HuH-7.5 (cell line): ENCODE results near the gene RBM15.

Experiments
- DNase-seq: peaks from one replicate; pipeline ENCODE4 v3.0.0; 2011; ENCODE audit warnings: low spot score

The RBM15 gene

GRCh38 chr1:110320168-110320518 is 19.0 kb upstream of the RBM15 start:
- no peak for DNase-seq

- no peak for DNase-seq
Observed at GRCh38 chr1:110321045-110321444, 18.1 kb upstream of the RBM15 start.

DNA sequence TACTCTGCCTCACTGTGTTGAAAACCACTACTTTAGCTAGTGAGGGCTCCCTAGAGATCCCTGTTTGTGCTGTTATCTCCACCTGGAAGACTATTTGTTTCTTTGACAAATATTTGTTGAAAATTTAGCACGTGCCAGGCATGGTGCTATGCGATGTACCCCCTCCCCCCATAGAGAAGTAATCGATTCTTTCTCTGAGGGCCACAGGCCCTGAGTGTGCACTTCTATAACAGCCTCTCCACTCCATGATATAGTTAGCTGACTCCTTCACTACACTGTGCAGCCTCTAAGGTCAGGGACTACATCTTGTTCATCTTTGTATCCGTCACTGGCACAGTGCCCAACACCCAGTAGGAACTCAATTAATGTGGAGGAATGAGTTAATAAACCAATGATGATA is 17.3 kb upstream of the RBM15 start:
- DNase-seq: no peak

- no peak for DNase-seq
Observed at GRCh38 chr1:110324667-110325066, 14.5 kb upstream of the RBM15 start.

- no peak for DNase-seq
Observed at GRCh38 chr1:110326826-110327225, 12.4 kb upstream of the RBM15 start.

DNA sequence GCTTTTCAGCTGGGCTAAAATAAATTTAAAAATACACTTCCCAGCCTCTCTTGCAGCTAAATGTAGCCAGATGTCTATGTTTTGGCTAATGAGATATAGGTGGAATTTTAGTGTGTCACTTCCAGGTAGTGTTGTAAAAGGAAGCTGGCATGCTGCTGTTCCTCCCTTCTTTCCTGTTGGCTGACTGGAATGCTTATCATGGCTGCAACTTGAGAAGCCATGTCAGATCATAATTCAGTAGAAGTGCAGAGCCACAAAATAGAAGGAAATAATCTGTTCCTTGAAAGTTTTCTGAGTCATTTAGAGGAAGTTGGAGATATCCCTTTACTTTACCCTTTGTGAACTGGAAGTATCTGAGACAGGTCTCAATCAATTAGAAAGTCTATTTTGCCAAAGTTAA is 10.9 kb upstream of the RBM15 start:
- DNase-seq: no peak

GRCh38 chr1:110328700-110329099 is 10.5 kb upstream of the RBM15 start:
- no peak for DNase-seq

DNA sequence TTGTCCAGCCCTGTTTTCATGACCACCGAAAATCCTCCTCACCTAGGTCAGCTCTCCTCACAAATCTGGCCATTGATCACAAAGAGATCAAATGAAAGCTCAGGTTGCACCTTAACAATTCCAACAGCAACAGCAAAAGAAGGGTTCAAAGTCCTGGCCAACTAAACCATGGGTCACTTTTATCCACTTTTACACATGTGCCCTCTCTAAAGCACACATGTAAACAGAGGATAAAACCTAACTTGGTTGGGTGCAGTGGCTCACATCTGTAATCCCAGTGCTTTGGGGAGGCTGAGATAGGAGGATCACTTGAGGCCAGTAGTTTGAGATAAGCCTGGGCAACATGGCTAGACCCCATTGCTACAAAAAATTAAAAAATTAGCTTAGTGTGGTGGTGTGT is 3.9 kb upstream of the RBM15 start:
- DNase-seq: no peak

GRCh38 chr1:110336300-110337039 is 2.7 kb upstream of the RBM15 start:
- no peak for DNase-seq

DNA sequence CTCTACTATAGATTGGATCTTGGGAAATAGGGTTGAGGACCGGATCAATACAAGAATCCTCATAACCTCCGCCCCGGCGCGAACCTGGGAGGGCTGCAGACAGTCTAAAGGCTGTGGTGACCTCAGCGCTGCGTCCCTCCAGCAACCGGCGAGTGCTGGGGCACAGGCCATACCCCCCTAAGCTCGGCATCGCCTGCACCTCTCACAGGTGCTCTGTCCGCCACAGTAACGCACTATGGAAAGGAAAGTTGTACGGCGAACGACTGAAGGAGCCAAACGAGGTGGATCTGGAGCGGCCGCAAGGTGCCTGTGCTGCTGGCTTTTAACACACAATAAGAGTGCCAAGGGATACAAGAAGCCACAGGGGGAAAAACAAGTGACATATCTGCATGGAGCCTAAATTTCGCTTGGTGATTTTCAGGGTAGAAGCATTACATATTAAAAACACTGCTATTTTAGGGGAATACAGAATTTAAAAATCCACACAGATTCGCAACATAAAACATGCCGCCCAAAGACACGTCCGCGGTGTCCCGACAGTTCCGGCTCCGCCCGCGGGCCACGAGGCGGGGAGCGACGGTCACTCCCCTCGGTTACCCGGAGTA is 1.4 kb upstream of the RBM15 start:
- peak; percentile 34 for DNase-seq

DNA sequence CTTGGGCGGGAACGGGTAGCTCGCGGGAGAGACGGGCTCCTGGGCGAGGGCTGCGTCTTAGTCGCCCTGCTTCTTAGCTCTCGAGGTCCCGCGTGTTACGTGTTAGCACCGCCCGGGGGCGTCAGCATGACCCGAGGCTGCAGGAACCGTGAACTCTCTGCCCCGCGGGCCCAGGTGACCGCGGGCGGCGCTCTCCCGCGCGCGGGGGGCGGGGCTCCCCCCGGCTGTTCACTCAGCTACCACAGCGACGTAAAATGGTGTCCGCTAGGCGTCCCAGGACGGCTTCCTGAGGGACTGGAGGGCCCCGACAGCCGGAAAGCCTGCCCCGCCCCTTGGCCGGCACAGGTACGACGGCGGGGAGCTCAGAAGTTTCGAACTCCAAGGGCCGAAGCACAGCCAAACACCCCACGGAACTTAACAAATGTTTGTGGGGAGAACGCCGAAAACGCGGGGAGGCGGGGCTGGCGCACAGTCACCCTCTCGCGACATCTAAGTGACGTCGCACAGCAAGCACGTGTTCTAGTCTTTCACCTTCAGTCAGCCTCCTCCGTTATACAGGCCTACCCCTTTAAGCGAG is 780 bp upstream of the RBM15 start:
- DNase-seq: peak; percentile 84

DNA sequence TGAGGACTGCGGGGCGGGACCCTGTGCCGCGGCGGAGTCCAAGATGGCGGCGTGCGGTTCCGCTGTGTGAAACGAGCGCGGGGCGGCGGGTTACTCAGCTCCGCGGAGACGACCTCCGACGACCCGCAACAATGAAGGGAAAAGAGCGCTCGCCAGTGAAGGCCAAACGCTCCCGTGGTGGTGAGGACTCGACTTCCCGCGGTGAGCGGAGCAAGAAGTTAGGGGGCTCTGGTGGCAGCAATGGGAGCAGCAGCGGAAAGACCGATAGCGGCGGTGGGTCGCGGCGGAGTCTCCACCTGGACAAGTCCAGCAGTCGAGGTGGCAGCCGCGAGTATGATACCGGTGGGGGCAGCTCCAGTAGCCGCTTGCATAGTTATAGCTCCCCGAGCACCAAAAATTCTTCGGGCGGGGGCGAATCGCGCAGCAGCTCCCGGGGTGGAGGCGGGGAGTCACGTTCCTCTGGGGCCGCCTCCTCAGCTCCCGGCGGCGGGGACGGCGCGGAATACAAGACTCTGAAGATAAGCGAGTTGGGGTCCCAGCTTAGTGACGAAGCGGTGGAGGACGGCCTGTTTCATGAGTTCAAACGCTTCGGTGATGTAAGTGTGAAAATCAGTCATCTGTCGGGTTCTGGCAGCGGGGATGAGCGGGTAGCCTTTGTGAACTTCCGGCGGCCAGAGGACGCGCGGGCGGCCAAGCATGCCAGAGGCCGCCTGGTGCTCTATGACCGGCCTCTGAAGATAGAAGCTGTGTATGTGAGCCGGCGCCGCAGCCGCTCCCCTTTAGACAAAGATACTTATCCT is 430 bp downstream of the RBM15 start:
- DNase-seq: peak; percentile 24

GRCh38 chr1:110340207-110340468 is 961 bp downstream of the RBM15 start:
- no peak for DNase-seq

GRCh38 chr1:110341146-110341871 is 2.1 kb downstream of the RBM15 start:
- DNase-seq: no peak

GRCh38 chr1:110341872-110342331 is 2.7 kb downstream of the RBM15 start:
- DNase-seq: no peak

DNA sequence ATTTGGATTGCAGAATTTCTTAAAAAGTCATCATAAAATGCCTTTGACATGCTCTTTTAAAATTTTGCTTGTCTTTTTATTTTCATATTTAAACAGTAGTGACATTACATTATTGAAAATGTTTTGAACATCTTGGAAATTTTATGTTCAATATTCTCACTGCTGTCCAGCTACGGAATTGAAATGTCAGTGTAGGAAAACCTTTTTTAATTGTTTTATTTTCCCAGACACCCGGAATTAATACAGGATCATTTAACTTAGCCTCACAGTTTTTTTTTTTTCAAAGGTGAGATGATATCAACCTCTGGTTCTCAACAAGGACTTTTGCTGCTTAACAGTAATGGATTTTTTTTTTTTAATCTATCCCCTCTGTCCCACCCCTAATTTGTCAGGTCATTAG is 4.1 kb downstream of the RBM15 start:
- no peak for DNase-seq

GRCh38 chr1:110344152-110344551 is 5.0 kb downstream of the RBM15 start:
- no peak for DNase-seq

DNA sequence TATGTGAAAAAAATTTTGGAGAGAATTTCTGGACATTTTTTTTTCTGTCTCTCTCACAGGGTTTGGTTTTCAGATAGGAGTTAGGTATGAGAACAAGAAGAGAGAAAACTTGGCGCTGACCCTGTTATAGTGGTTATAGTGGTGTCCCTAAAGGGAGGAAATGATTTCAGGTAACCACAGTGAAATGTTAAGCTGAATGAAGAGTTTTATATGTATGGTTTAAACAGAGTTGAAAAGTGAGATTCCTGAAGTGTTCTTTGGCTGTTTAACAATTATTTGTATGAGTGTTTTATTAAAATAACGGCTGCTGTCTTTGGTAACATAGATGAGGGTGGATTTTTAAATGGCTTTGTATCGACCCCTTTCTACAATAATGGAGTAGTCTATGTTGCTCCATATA is 6.3 kb downstream of the RBM15 start:
- DNase-seq: no peak

DNA sequence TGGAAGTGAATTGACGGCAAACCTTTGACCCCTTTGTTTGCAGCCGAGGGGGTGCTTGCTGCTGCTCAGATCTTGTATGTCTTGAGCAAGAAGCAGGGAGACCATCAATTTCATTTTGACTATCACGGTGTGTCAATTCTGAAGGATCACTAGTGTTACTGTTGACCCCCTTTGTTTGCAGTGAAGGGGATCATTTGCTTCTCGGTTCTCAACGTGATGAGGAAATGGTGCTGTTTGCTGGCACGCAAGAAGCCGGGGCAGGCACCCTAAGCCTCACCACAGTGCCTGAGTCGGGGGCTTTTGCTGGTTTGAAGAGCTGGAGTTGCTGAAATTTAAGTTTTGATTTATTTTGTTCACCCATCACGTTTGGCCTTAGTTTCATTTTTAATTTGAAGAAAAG is 7.5 kb downstream of the RBM15 start:
- no peak for DNase-seq

DNA sequence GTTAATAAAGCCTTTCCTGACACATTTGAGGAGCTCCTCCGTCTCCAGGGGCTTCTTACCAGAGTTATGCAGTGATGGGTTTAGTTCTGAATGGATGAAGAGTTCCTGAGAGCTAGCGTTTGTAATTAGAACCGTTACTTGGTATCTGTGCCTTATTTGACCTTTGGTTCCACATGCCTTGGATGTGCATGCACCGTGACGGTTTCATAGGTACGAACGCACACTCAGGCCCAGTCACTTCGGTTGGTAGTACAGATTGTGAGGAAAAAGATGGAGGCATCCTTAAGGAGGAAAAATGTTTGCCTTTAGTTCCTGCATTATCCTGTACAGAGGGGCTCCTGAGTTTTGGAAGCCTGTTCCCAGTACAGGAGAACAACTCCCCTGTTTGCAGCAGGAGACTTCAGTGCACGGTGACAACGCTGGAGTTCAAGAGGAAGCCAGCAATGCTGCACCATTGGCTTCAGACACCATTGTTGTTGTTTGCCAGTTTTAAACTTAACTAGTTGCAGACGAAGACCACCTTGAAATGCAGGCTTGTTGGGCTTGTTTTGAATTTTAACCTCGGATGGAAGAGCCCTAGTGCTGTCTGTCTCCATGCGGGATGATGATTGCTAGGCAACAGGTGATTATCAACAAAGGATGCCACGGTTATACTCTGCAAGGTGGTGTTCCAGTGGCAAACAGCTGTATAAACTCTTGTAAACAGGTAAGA is 8.2 kb downstream of the RBM15 start:
- DNase-seq: no peak

- no peak for DNase-seq
Observed at GRCh38 chr1:110348050-110348449, 8.9 kb downstream of the RBM15 start.

- no peak for DNase-seq
Observed at GRCh38 chr1:110348771-110349170, 9.6 kb downstream of the RBM15 start.
